Loucy (cell line): ENCODE measurements around the gene IL20RA.

Source experiments
- H2AFZ ChIP-seq: fragments of 200-600 bp; sonication (generic); 2 replicates; pipeline ENCODE4 v1.6.0; 2016; ENCODE audit warnings: antibody characterized with exemption, mild to moderate bottlenecking, low read length, moderate library complexity
- H3F3A ChIP-seq: fragments of 200-600 bp; 2 replicates; pipeline ENCODE4 v1.6.0; 2016; ENCODE audit warnings: antibody characterized with exemption, low read depth, mild to moderate bottlenecking
- H3K27me3 ChIP-seq: fragments of 200-600 bp; sonication (generic); 2 replicates; pipeline ENCODE4 v1.6.1; 2014; ENCODE audit warnings: low read length, mild to moderate bottlenecking; ENCODE audit not compliant: insufficient read depth, poor library complexity, severe bottlenecking
- H3K36me3 ChIP-seq: fragments of 200-600 bp; sonication (generic); 2 replicates; pipeline ENCODE4 v1.6.1; 2016; ENCODE audit warnings: low read length; ENCODE audit not compliant: insufficient read depth
- H3K4me1 ChIP-seq: fragments of 200-600 bp; sonication (generic); 2 replicates; pipeline ENCODE4 v1.5.1; 2014; ENCODE audit warnings: low read length, mild to moderate bottlenecking; ENCODE audit not compliant: insufficient read depth, poor library complexity, severe bottlenecking
- H3K4me2 ChIP-seq: fragments of 200-600 bp; sonication (generic); 2 replicates; pipeline ENCODE4 v1.6.0; 2014; ENCODE audit warnings: antibody characterized with exemption, low read length, low read depth, mild to moderate bottlenecking; ENCODE audit not compliant: poor library complexity, severe bottlenecking
- H3K4me3 ChIP-seq: fragments of 200-600 bp; sonication (generic); 2 replicates; pipeline ENCODE4 v1.5.1; 2014; ENCODE audit warnings: low read length, mild to moderate bottlenecking, mixed read lengths; ENCODE audit not compliant: poor library complexity, severe bottlenecking
- H3K79me2 ChIP-seq: fragments of 200-600 bp; sonication (generic); 2 replicates; pipeline ENCODE4 v1.6.1; 2014; ENCODE audit warnings: low read length; ENCODE audit not compliant: insufficient read depth
- H3K9ac ChIP-seq: fragments of 200-600 bp; sonication (generic); 2 replicates; pipeline ENCODE4 v1.6.0; 2014; ENCODE audit warnings: mild to moderate bottlenecking, low read depth, low read length, moderate library complexity; ENCODE audit not compliant: poor library complexity, severe bottlenecking
- H3K9me2 ChIP-seq: fragments of 200-600 bp; sonication (generic); replicated peaks from 2 replicates; pipeline ENCODE4 v1.6.1; 2016; ENCODE audit warnings: low read depth, low read length, mixed read lengths
- H3K9me3 ChIP-seq: fragments of 200-600 bp; sonication (generic); 2 replicates; pipeline ENCODE4 v1.6.1; 2014; ENCODE audit warnings: mild to moderate bottlenecking, antibody characterized with exemption, low read length, low read depth; ENCODE audit not compliant: insufficient read depth
- H4K20me1 ChIP-seq: fragments of 200-600 bp; sonication (generic); 2 replicates; pipeline ENCODE4 v1.6.0; 2014; ENCODE audit warnings: antibody characterized with exemption, low read length, mild to moderate bottlenecking; ENCODE audit not compliant: insufficient read depth, poor library complexity, severe bottlenecking
- EZH2phosphoT487 ChIP-seq: fragments of 200-600 bp; IDR thresholded peaks from 2 replicates; pipeline ENCODE4 v1.6.1; 2018; ENCODE audit warnings: antibody characterized with exemption, mild to moderate bottlenecking, moderate library complexity, borderline replicate concordance
- TF ChIP-seq, protein P1 (sequence below): fragments of 200-600 bp; sonication (generic); conservative IDR thresholded peaks from 2 replicates; pipeline ENCODE4 v1.5.1; 2014; ENCODE audit warnings: mild to moderate bottlenecking, antibody characterized with exemption, low read length

The IL20RA gene

DNA sequence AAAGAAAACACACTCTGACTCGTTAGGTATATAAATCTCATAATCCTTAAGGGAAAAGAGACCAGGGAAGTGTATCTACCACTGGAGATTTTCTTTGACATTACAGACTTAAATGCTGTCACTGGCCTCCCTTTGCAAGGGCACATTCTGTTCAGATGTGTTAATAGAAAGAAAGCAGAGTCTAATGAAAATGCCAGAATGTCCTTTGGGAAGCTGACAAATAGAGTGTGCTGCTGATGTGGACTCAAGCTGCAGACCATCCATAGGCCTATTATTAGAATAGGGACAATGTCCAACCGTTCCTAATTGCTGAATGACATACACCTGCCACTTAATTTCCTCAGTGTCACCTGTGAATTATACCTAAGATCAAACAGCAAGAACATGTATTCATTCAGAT lies 81.5 kb downstream of the IL20RA start:
- TF ChIP-seq, protein P1, sequence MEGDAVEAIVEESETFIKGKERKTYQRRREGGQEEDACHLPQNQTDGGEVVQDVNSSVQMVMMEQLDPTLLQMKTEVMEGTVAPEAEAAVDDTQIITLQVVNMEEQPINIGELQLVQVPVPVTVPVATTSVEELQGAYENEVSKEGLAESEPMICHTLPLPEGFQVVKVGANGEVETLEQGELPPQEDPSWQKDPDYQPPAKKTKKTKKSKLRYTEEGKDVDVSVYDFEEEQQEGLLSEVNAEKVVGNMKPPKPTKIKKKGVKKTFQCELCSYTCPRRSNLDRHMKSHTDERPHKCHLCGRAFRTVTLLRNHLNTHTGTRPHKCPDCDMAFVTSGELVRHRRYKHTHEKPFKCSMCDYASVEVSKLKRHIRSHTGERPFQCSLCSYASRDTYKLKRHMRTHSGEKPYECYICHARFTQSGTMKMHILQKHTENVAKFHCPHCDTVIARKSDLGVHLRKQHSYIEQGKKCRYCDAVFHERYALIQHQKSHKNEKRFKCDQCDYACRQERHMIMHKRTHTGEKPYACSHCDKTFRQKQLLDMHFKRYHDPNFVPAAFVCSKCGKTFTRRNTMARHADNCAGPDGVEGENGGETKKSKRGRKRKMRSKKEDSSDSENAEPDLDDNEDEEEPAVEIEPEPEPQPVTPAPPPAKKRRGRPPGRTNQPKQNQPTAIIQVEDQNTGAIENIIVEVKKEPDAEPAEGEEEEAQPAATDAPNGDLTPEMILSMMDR: no peak
- TF ChIP-seq EZH2phosphoT487: no peak
- Histone ChIP-seq H3K4me2 (no peak overlapping the region), H3K9ac (no peak overlapping the region), H3K79me2 (no peaks in the 10 kb centered on the region), H3K9me3 (no peaks in the 10 kb centered on the region), H3K36me3 (no peaks in the 10 kb centered on the region), H2AFZ (no peak overlapping the region), H4K20me1 (no peaks in the 10 kb centered on the region), H3K4me1 (no peaks in the 10 kb centered on the region), H3K4me3 (no peak overlapping the region), H3F3A (no peaks in the 10 kb centered on the region), H3K27me3 (no peaks in the 10 kb centered on the region), H3K9me2 (no peaks in the 10 kb centered on the region)

DNA sequence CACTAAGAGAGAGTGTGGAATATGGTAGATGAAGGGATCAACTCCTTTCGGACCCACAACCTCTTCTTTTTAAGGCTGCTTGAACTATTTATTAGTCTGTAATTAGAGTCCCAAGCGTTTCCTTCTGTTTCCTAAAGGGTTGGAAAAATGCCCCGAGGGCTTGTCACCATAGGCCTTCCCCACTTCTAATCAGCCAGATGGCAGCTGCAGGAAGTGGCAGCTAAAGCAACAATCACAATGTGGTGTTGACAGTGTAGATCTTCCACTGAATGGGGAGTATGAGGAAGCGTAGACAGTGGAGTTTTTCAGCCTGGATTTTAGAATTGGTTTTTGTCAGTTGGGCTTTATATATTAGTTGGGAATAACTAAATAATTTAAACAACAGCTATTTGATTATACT lies 82.1 kb downstream of the IL20RA start:
- no peak overlapping the region for H3K9ac ChIP-seq
- no peaks in the 10 kb centered on the region for H3K79me2 ChIP-seq
- H3K9me2 ChIP-seq: no peaks in the 10 kb centered on the region
- H3F3A ChIP-seq: no peaks in the 10 kb centered on the region
- no peak overlapping the region for H3K4me2 ChIP-seq
- no peaks in the 10 kb centered on the region for H3K9me3 ChIP-seq
- no peak overlapping the region for H2AFZ ChIP-seq
- no peaks in the 10 kb centered on the region for H3K4me1 ChIP-seq
- TF ChIP-seq, protein P1: no peak
- TF ChIP-seq EZH2phosphoT487: no peak
- no peaks in the 10 kb centered on the region for H4K20me1 ChIP-seq
- no peak overlapping the region for H3K4me3 ChIP-seq
- H3K27me3 ChIP-seq: no peaks in the 10 kb centered on the region
- no peaks in the 10 kb centered on the region for H3K36me3 ChIP-seq

DNA sequence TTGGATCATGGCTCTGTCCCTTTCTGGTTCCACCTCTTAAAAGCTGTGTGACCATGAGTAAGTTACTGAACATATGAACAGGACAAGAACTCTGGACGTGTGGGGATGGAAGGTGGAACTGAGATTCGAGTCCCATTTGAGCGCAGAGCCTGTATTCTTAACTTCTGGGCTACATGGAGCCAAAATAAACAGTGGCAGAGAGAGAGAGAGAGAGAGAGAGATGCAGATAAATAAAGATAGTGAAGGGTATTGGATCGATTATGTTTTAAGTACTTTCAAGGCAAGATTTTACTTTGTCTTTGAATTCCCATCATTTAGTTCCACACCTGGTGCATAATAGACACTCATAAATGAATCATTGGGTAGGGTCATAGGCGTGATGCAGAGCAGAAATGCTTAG lies 82.9 kb downstream of the IL20RA start:
- no peaks in the 10 kb centered on the region for H3K9me3 ChIP-seq
- H2AFZ ChIP-seq: no peak overlapping the region
- H3F3A ChIP-seq: no peaks in the 10 kb centered on the region
- H3K79me2 ChIP-seq: no peaks in the 10 kb centered on the region
- no peak overlapping the region for H3K9ac ChIP-seq
- no peaks in the 10 kb centered on the region for H3K36me3 ChIP-seq
- no peaks in the 10 kb centered on the region for H4K20me1 ChIP-seq
- no peak overlapping the region for H3K4me3 ChIP-seq
- TF ChIP-seq EZH2phosphoT487: no peak
- TF ChIP-seq, protein P1: no peak
- H3K27me3 ChIP-seq: no peaks in the 10 kb centered on the region
- H3K9me2 ChIP-seq: no peaks in the 10 kb centered on the region
- H3K4me1 ChIP-seq: no peaks in the 10 kb centered on the region
- no peak overlapping the region for H3K4me2 ChIP-seq
